22Rv1 (cell line): ENCODE results near the gene ABLIM3.

Experiments
- ZFX ChIP-seq: fragments of 450-650 bp; IDR thresholded peaks from 2 replicates; pipeline ENCODE4 v1.6.1; 2017; ENCODE audit warnings: antibody characterized with exemption, borderline replicate concordance
- TF ChIP-seq, protein P1 (sequence below): fragments of 450-650 bp; IDR thresholded peaks from 2 replicates; pipeline ENCODE4 v1.5.1; 2017; ENCODE audit warnings: mild to moderate bottlenecking

DNA sequence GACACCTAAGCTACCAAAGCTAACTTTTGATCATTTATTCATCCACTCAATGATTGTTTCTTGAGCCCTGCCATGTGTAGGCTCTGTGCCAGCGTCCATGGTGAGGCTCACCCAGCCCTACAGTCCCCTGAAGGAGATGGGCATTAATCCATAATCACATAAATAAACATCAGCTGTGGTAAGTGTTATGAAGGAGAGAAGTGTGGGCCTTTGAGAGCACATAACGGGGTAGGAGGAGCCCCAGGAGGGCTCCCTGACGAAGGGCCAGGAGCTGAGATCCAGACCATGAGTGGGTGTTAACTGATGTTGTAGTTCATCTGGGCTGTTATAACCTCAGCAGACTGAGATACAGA, 76.5 kb downstream of the ABLIM3 start:
- TF ChIP-seq, protein P1, sequence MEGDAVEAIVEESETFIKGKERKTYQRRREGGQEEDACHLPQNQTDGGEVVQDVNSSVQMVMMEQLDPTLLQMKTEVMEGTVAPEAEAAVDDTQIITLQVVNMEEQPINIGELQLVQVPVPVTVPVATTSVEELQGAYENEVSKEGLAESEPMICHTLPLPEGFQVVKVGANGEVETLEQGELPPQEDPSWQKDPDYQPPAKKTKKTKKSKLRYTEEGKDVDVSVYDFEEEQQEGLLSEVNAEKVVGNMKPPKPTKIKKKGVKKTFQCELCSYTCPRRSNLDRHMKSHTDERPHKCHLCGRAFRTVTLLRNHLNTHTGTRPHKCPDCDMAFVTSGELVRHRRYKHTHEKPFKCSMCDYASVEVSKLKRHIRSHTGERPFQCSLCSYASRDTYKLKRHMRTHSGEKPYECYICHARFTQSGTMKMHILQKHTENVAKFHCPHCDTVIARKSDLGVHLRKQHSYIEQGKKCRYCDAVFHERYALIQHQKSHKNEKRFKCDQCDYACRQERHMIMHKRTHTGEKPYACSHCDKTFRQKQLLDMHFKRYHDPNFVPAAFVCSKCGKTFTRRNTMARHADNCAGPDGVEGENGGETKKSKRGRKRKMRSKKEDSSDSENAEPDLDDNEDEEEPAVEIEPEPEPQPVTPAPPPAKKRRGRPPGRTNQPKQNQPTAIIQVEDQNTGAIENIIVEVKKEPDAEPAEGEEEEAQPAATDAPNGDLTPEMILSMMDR = no peak
- TF ChIP-seq ZFX = no peak
